ENCODE results near the gene DBP. TPM values are rescaled to one million over a fixed set of nuclear protein-coding genes. Genes with fewer than 3 reads are reported as not detected.

The DBP gene
- total and polyA plus RNA-seq, 2 of the 13 experiments (the other 11 are each of a cell fraction or from before 2014, with no cell fraction given), result 1.7 to 5.8 TPM

DNA sequence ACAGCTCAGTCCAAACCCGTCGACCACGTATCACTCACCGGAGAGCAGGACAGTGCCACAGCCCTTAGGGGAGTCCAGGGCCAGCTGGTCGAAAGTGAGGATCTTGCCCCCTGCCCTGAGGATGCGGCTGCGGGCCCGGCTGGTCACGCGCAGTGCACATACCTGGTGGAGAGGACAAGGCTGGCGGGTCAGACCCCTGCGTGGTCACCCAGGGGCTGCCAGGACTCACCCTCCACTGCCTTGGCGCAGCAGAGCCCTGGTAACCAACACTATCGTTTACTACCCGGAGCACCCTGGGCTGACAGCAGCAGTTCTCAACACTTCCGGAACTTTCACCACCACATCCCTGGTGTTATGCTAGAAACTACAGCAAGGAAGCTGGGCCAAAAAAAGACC, 21.1 kb downstream of the DBP start:
- Histone ChIP-seq H3K9ac (ENCODE audit: insufficient read depth, low read depth, low read length) (no peak overlapping the region), H3K27ac (ENCODE audit: extremely low read length, insufficient read depth, low read length) (no peak overlapping the region), H3K36me3 (replicated peaks in 1 of 2; ENCODE audit: control insufficient read depth in 1 of 2, insufficient read depth in 2 of 2, low read length in 2 of 2) (peaks cover 15 to 28% of the 10 kb centered on the region in 2 experiments), H3K27me3 (ENCODE audit: control insufficient read depth in 1 of 2, insufficient read depth in 2 of 2, low read length in 2 of 2) (no peaks in the 10 kb centered on the region; a peak in 1 of 5 replicates), H3K4me3 (replicated peaks in 1 of 3; ENCODE audit: insufficient read depth in 1 of 3, low read depth in 2 of 3, low read length in 3 of 3) (no peak overlapping the region), H3K79me2 (ENCODE audit: insufficient read depth, low read length) (peaks cover 33% of the 10 kb centered on the region), H3K4me2 (ENCODE audit: low read depth, low read length) (no peak overlapping the region), H3K4me1 (ENCODE audit: insufficient read depth, low read length) (peaks cover 44% of the 10 kb centered on the region), H3K9me3 (ENCODE audit: low read length) (no peaks in the 10 kb centered on the region), H4K20me1 (ENCODE audit: insufficient read depth, low read length) (peaks cover 38% of the 10 kb centered on the region), H2AFZ (ENCODE audit: low read length) (no peak overlapping the region)
- WGBS (ENCODE audit: low lambda C conversion rate), result 93% methylated on average over 5 of the region's 16 CpGs
- DNase-seq (ENCODE audit: low spot score) (no peak), ATAC-seq (no peak), FAIRE-seq (no peak)
- in situ Hi-C loops (cut with HindIII; ENCODE audit: extremely low pct_ligation_motif_present, low pct_unique_long_range_greater_than_20kb), result no loop called here
- intact Hi-C loops (cut with micrococcal nuclease; ENCODE audit: unreplicated experiment), result no loop called here
- no TSS peak for BruUV-seq (replicated peaks)
- no peak for TF ChIP-seq ZNF589 (CRISPR knock-in tag; conservative IDR thresholded peaks at IDR 0.05)
- peak; percentile 79 for TF ChIP-seq RBFOX2 (IDR thresholded peaks at IDR 0.05; ENCODE audit: low read depth, low read length)
- TF ChIP-seq, protein P1, sequence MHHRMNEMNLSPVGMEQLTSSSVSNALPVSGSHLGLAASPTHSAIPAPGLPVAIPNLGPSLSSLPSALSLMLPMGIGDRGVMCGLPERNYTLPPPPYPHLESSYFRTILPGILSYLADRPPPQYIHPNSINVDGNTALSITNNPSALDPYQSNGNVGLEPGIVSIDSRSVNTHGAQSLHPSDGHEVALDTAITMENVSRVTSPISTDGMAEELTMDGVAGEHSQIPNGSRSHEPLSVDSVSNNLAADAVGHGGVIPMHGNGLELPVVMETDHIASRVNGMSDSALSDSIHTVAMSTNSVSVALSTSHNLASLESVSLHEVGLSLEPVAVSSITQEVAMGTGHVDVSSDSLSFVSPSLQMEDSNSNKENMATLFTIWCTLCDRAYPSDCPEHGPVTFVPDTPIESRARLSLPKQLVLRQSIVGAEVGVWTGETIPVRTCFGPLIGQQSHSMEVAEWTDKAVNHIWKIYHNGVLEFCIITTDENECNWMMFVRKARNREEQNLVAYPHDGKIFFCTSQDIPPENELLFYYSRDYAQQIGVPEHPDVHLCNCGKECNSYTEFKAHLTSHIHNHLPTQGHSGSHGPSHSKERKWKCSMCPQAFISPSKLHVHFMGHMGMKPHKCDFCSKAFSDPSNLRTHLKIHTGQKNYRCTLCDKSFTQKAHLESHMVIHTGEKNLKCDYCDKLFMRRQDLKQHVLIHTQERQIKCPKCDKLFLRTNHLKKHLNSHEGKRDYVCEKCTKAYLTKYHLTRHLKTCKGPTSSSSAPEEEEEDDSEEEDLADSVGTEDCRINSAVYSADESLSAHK (CRISPR knock-in tag; IDR thresholded peaks at IDR 0.05; ENCODE audit: borderline replicate concordance), result no peak
- no peak for TF ChIP-seq ZSCAN9 (CRISPR knock-in tag; IDR thresholded peaks at IDR 0.05; ENCODE audit: borderline replicate concordance)
- no peak for TF ChIP-seq ZNF557 (CRISPR knock-in tag; IDR thresholded peaks at IDR 0.05)
- TF ChIP-seq, protein P2, sequence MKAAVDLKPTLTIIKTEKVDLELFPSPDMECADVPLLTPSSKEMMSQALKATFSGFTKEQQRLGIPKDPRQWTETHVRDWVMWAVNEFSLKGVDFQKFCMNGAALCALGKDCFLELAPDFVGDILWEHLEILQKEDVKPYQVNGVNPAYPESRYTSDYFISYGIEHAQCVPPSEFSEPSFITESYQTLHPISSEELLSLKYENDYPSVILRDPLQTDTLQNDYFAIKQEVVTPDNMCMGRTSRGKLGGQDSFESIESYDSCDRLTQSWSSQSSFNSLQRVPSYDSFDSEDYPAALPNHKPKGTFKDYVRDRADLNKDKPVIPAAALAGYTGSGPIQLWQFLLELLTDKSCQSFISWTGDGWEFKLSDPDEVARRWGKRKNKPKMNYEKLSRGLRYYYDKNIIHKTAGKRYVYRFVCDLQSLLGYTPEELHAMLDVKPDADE (CRISPR knock-in tag; IDR thresholded peaks at IDR 0.05), result no peak
- TF ChIP-seq POLR2A (IDR thresholded peaks at IDR 0.05; ENCODE audit: insufficient read depth in 1 of 2, low read depth in 2 of 2, low read length in 2 of 2), result peak in 1 of 2 experiments; percentile 28; a peak in 2 of 4 replicates
- TF ChIP-seq AGO2 (optimal IDR thresholded peaks at IDR 0.05; ENCODE audit: low read depth, low read length), result peak; percentile 56
- no peak for TF ChIP-seq SMAD9 (CRISPR knock-in tag; IDR thresholded peaks at IDR 0.05)
- TF ChIP-seq ZBTB21 (CRISPR knock-in tag; IDR thresholded peaks at IDR 0.05), result no peak
- TF ChIP-seq, protein P3, sequence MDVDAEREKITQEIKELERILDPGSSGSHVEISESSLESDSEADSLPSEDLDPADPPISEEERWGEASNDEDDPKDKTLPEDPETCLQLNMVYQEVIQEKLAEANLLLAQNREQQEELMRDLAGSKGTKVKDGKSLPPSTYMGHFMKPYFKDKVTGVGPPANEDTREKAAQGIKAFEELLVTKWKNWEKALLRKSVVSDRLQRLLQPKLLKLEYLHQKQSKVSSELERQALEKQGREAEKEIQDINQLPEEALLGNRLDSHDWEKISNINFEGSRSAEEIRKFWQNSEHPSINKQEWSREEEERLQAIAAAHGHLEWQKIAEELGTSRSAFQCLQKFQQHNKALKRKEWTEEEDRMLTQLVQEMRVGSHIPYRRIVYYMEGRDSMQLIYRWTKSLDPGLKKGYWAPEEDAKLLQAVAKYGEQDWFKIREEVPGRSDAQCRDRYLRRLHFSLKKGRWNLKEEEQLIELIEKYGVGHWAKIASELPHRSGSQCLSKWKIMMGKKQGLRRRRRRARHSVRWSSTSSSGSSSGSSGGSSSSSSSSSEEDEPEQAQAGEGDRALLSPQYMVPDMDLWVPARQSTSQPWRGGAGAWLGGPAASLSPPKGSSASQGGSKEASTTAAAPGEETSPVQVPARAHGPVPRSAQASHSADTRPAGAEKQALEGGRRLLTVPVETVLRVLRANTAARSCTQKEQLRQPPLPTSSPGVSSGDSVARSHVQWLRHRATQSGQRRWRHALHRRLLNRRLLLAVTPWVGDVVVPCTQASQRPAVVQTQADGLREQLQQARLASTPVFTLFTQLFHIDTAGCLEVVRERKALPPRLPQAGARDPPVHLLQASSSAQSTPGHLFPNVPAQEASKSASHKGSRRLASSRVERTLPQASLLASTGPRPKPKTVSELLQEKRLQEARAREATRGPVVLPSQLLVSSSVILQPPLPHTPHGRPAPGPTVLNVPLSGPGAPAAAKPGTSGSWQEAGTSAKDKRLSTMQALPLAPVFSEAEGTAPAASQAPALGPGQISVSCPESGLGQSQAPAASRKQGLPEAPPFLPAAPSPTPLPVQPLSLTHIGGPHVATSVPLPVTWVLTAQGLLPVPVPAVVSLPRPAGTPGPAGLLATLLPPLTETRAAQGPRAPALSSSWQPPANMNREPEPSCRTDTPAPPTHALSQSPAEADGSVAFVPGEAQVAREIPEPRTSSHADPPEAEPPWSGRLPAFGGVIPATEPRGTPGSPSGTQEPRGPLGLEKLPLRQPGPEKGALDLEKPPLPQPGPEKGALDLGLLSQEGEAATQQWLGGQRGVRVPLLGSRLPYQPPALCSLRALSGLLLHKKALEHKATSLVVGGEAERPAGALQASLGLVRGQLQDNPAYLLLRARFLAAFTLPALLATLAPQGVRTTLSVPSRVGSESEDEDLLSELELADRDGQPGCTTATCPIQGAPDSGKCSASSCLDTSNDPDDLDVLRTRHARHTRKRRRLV (CRISPR knock-in tag; IDR thresholded peaks at IDR 0.05), result no peak
- no peak for TF ChIP-seq ZNF891 (CRISPR knock-in tag; IDR thresholded peaks at IDR 0.05)
- CTCF ChIA-PET (ENCODE audit: low intra/inter-chr PET ratio, low total read pairs), result no interaction called here
- POLR2A ChIA-PET, result interaction anchor here (1.2 kb wide), 1 partner anchor 15 kb away, joined by 3 read pairs; no protein-coding TSS in a partner anchor

Measured in HepG2 (cell line).